ENCODE results near the gene OR2D3.

DNA sequence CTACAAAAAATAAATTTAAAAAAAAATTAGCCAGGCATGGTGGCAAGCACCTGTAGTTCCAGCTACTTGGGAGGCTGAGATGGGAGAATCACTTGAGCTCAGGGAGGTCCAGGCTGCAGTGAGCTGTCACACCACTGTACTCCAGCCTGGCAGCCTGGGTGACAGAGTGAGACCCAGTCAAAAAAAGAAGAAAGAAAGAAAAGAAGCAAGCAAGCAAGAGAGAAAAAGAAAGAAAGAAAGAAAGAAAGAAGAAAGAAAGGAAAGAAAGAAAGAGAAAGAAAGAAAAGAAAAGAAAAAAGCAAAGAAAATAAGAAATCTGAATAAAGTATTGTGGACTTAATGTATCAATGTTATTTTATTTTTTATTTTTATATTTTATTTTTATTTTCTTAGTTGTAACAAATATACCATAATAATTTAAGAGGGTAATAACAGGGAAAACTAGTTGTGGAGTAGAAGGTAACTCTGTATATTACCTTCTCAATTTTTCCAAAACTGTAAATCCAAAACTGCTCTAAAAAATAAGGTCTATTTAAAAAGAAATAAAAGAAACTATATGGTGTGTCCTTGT lies 4.3 kb downstream of the OR2D3 start:
- TF ChIP-seq, protein P1, sequence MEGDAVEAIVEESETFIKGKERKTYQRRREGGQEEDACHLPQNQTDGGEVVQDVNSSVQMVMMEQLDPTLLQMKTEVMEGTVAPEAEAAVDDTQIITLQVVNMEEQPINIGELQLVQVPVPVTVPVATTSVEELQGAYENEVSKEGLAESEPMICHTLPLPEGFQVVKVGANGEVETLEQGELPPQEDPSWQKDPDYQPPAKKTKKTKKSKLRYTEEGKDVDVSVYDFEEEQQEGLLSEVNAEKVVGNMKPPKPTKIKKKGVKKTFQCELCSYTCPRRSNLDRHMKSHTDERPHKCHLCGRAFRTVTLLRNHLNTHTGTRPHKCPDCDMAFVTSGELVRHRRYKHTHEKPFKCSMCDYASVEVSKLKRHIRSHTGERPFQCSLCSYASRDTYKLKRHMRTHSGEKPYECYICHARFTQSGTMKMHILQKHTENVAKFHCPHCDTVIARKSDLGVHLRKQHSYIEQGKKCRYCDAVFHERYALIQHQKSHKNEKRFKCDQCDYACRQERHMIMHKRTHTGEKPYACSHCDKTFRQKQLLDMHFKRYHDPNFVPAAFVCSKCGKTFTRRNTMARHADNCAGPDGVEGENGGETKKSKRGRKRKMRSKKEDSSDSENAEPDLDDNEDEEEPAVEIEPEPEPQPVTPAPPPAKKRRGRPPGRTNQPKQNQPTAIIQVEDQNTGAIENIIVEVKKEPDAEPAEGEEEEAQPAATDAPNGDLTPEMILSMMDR (IDR thresholded peaks at IDR 0.05) = no peak
- TF ChIP-seq POLR2A (IDR thresholded peaks at IDR 0.05) (no peak), POLR2AphosphoS5 (IDR thresholded peaks at IDR 0.05; ENCODE audit: insufficient read depth in 1 of 2, low read depth in 1 of 2) (no peak)

Measured in vagina (tissue), 2 donors.